Esophagus muscularis mucosa (tissue), 3 donors: ENCODE results near the gene EZR.

Source experiments
- CTCF ChIP-seq, 3 experiments: fragments of 200-600 bp in 2 of 3; fragments of 450-650 bp in 1 of 3; sonication (generic) in 2 of 3; IDR thresholded peaks; one replicate each; pipeline ENCODE4 v1.5.1; 2017 to 2019; ENCODE audit warnings: antibody characterized with exemption in 3 of 3, mild to moderate bottlenecking in 2 of 3, moderate library complexity in 1 of 3
- EP300 ChIP-seq: sonication (generic); formaldehyde crosslinking; IDR thresholded peaks from one replicate; pipeline ENCODE4 v1.6.1; 2017; ENCODE audit warnings: antibody characterized with exemption

GRCh38 chr6:158815379-158815724 is 3.8 kb downstream of the EZR start:
- TF ChIP-seq CTCF (IDR thresholded peaks at IDR 0.05), result no peak
- no peak for TF ChIP-seq EP300
